HEK293 (cell line): ENCODE results near the gene DUS1L.

Source experiments
- CTCF ChIA-PET: fragments of 350-600 bp; formaldehyde crosslinking; extraction: SDS; loops from one replicate; lab custom pipeline; 2021; ENCODE audit warnings: antibody characterized with exemption; lab: Yijun Ruan, JAX
- POLR2A ChIA-PET: fragments of 300-600 bp; formaldehyde crosslinking; extraction: SDS; loops from one replicate; lab custom pipeline; 2020; ENCODE audit warnings: antibody characterized with exemption, inconsistent platforms; lab: Yijun Ruan, JAX
- H3K27ac ChIP-seq: fragments of 200-500 bp; sonication (Bioruptor generic); 2 replicates; pipeline ENCODE4 v1.5.1; 2014; ENCODE audit warnings: low read depth, low read length, control low read depth, inconsistent platforms; ENCODE audit errors: extremely low read depth
- H3K36me3 ChIP-seq, 2 experiments: fragments of 200-500 bp in 1 of 2; sonication (Bioruptor generic) in 1 of 2; 1 replicate in 1 of 2; 2 replicates in 1 of 2; pipeline ENCODE4 v1.5.1; 2014 to 2017; ENCODE audit warnings: inconsistent platforms in 2 of 2, low read length in 2 of 2; ENCODE audit not compliant: control insufficient read depth in 2 of 2, insufficient read depth in 1 of 2
- H3K4me1 ChIP-seq: fragments of 200-500 bp; sonication (Bioruptor generic); 2 replicates; pipeline ENCODE4 v1.5.1; 2014; ENCODE audit warnings: mild to moderate bottlenecking, low read length, inconsistent platforms; ENCODE audit not compliant: control insufficient read depth, insufficient read depth
- H3K4me3 ChIP-seq: 2 replicates; pipeline ENCODE4 v1.5.1; 2011; ENCODE audit warnings: low read depth, mild to moderate bottlenecking, control low read depth, low read length, moderate library complexity
- H3K9me3 ChIP-seq: fragments of 200-500 bp; sonication (Bioruptor generic); 2 replicates; pipeline ENCODE4 v1.5.1; 2014; ENCODE audit warnings: low read depth, low read length, inconsistent platforms; ENCODE audit not compliant: control insufficient read depth, insufficient read depth
- BCL11B ChIP-seq: fragments of 450-650 bp; formaldehyde crosslinking; IDR thresholded peaks from 2 replicates; pipeline ENCODE4 v1.5.1; 2016; ENCODE audit warnings: low read depth, missing biosample characterization, missing genetic modification characterization
- EGR2 ChIP-seq: fragments of 450-650 bp; formaldehyde crosslinking; IDR thresholded peaks from 2 replicates; pipeline ENCODE4 v1.5.1; 2016; ENCODE audit warnings: low read depth, missing biosample characterization, missing genetic modification characterization
- GLIS2 ChIP-seq: fragments of 450-650 bp; formaldehyde crosslinking; IDR thresholded peaks from 2 replicates; pipeline ENCODE4 v1.5.1; 2016; ENCODE audit warnings: missing biosample characterization, missing genetic modification characterization
- WT1 ChIP-seq: fragments of 450-650 bp; formaldehyde crosslinking; IDR thresholded peaks from 2 replicates; pipeline ENCODE4 v1.5.1; 2016; ENCODE audit warnings: missing biosample characterization, missing genetic modification characterization
- ZFHX2 ChIP-seq: fragments of 450-650 bp; formaldehyde crosslinking; conservative IDR thresholded peaks from 2 replicates; pipeline ENCODE4 v1.5.1; 2016; ENCODE audit warnings: missing biosample characterization, missing genetic modification characterization
- ZFP41 ChIP-seq: fragments of 450-650 bp; formaldehyde crosslinking; IDR thresholded peaks from 2 replicates; pipeline ENCODE4 v1.5.1; 2016; ENCODE audit warnings: missing biosample characterization, missing genetic modification characterization, borderline replicate concordance
- ZIC2 ChIP-seq: fragments of 450-650 bp; formaldehyde crosslinking; IDR thresholded peaks from 2 replicates; pipeline ENCODE4 v1.5.1; 2016; ENCODE audit warnings: missing biosample characterization, missing genetic modification characterization
- ZNF146 ChIP-seq: fragments of 450-650 bp; formaldehyde crosslinking; IDR thresholded peaks from 2 replicates; pipeline ENCODE4 v1.5.1; 2016; ENCODE audit warnings: missing biosample characterization, missing genetic modification characterization
- ZNF157 ChIP-seq: fragments of 450-650 bp; formaldehyde crosslinking; IDR thresholded peaks from 2 replicates; pipeline ENCODE4 v1.5.1; 2016; ENCODE audit warnings: missing biosample characterization, missing genetic modification characterization
- ZNF214 ChIP-seq: fragments of 450-650 bp; formaldehyde crosslinking; IDR thresholded peaks from 2 replicates; pipeline ENCODE4 v1.5.1; 2017; ENCODE audit warnings: missing biosample characterization, mild to moderate bottlenecking, missing genetic modification characterization, borderline replicate concordance
- ZNF23 ChIP-seq: fragments of 450-650 bp; formaldehyde crosslinking; IDR thresholded peaks from 2 replicates; pipeline ENCODE4 v1.5.1; 2016; ENCODE audit warnings: missing biosample characterization, missing genetic modification characterization, borderline replicate concordance
- ZNF341 ChIP-seq: fragments of 450-650 bp; formaldehyde crosslinking; IDR thresholded peaks from 2 replicates; pipeline ENCODE4; 2016; ENCODE audit warnings: low read depth, missing biosample characterization, missing genetic modification characterization
- ZNF394 ChIP-seq: fragments of 450-650 bp; formaldehyde crosslinking; IDR thresholded peaks from 2 replicates; pipeline ENCODE4 v1.5.1; 2016; ENCODE audit warnings: missing biosample characterization, missing genetic modification characterization, mild to moderate bottlenecking, moderate library complexity, borderline replicate concordance
- ZNF423 ChIP-seq: fragments of 450-650 bp; formaldehyde crosslinking; IDR thresholded peaks from 2 replicates; pipeline ENCODE4 v1.5.1; 2016; ENCODE audit warnings: missing biosample characterization, missing genetic modification characterization
- ZNF549 ChIP-seq: fragments of 450-650 bp; IDR thresholded peaks from 2 replicates; pipeline ENCODE4 v1.5.1; 2018; ENCODE audit warnings: missing biosample characterization, missing genetic modification characterization, mild to moderate bottlenecking, inconsistent platforms, moderate library complexity
- ZNF555 ChIP-seq: fragments of 450-650 bp; formaldehyde crosslinking; conservative IDR thresholded peaks from 2 replicates; pipeline ENCODE4 v1.5.1; 2017; ENCODE audit warnings: missing biosample characterization, mild to moderate bottlenecking, missing genetic modification characterization, inconsistent platforms
- ZNF664 ChIP-seq: fragments of 450-650 bp; formaldehyde crosslinking; IDR thresholded peaks from 2 replicates; pipeline ENCODE4 v1.5.1; 2016; ENCODE audit warnings: missing biosample characterization, missing genetic modification characterization
- TF ChIP-seq, protein P1 (sequence below): sonication (generic); formaldehyde crosslinking; IDR thresholded peaks from 2 replicates; pipeline ENCODE4 v1.8.1; 2022; ENCODE audit warnings: mild to moderate bottlenecking, moderate library complexity, missing genetic modification reagents
- TF ChIP-seq, protein P2 (sequence below): fragments of 450-650 bp; formaldehyde crosslinking; IDR thresholded peaks from 2 replicates; pipeline ENCODE4 v1.5.1; 2016; ENCODE audit warnings: missing biosample characterization, missing genetic modification characterization
- TF ChIP-seq, protein P3 (sequence below): fragments of 450-650 bp; formaldehyde crosslinking; IDR thresholded peaks from 2 replicates; pipeline ENCODE4 v1.5.1; 2016; ENCODE audit warnings: missing biosample characterization, missing genetic modification characterization
- TF ChIP-seq, protein P4 (sequence below): fragments of 450-650 bp; formaldehyde crosslinking; IDR thresholded peaks from 2 replicates; pipeline ENCODE4 v1.5.1; 2017; ENCODE audit warnings: missing biosample characterization, mild to moderate bottlenecking, missing genetic modification characterization, moderate library complexity
- TF ChIP-seq, protein P5 (sequence below): fragments of 450-650 bp; formaldehyde crosslinking; IDR thresholded peaks from 2 replicates; pipeline ENCODE4 v1.5.1; 2016; ENCODE audit warnings: missing biosample characterization, missing genetic modification characterization

The DUS1L gene

DNA sequence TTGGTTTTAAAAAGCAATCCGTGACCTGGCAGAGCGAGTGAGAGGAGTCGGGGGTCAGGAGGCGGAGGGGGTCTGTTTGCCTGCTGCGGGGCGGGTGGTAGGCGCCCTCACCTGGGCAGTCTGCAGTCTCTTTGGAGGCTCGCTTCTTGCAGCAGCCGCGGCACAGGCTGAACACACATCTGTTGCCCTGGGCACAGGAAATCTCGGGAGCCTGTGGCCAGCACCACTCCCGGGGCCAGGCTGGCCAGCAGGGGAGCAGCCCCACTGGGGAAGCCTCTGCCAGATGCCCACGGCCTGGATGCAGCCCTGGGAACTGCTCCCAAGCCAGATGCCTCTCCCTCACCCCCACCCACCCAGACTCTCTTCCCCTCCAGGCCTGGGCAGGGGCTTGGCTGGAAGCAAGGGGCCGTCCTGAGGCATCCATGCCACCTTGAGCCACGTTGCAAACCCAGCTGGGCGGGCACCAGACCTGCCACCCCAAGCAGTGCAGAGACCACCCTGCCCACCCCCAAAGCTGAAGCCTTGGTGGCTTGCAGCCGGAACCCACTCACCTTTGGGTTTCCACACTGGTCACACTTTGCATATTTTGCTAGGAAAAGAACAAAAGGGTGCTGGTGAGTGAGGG is 7.3 kb downstream of the DUS1L start:
- Histone ChIP-seq H3K4me1 (no peaks in the 10 kb centered on the region), H3K36me3 (peaks cover 3 to 99% of the 10 kb centered on the region in 2 experiments; a peak in 2 of 3 replicates), H3K4me3 (no peak overlapping the region), H3K27ac (peak overlapping the region; percentile 25; the same call in 1 of the 2 replicates), H3K9me3 (no peaks in the 10 kb centered on the region)
- TF ChIP-seq ZNF664 (no peak), ZNF394 (tag by site-specific recombination) (no peak)
- TF ChIP-seq, protein P1, sequence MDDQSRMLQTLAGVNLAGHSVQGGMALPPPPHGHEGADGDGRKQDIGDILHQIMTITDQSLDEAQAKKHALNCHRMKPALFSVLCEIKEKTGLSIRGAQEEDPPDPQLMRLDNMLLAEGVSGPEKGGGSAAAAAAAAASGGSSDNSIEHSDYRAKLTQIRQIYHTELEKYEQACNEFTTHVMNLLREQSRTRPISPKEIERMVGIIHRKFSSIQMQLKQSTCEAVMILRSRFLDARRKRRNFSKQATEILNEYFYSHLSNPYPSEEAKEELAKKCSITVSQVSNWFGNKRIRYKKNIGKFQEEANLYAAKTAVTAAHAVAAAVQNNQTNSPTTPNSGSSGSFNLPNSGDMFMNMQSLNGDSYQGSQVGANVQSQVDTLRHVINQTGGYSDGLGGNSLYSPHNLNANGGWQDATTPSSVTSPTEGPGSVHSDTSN, result 0 out of 2 replicates have a peak, but pooled peaks have one; percentile 6
- TF ChIP-seq, protein P2, sequence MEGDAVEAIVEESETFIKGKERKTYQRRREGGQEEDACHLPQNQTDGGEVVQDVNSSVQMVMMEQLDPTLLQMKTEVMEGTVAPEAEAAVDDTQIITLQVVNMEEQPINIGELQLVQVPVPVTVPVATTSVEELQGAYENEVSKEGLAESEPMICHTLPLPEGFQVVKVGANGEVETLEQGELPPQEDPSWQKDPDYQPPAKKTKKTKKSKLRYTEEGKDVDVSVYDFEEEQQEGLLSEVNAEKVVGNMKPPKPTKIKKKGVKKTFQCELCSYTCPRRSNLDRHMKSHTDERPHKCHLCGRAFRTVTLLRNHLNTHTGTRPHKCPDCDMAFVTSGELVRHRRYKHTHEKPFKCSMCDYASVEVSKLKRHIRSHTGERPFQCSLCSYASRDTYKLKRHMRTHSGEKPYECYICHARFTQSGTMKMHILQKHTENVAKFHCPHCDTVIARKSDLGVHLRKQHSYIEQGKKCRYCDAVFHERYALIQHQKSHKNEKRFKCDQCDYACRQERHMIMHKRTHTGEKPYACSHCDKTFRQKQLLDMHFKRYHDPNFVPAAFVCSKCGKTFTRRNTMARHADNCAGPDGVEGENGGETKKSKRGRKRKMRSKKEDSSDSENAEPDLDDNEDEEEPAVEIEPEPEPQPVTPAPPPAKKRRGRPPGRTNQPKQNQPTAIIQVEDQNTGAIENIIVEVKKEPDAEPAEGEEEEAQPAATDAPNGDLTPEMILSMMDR, result peak; percentile 62
- ChIA-PET CTCF (no interaction called here), POLR2A (interaction anchor here (0.7 to 14.2 kb wide), 7 partner anchors 18 to 45 kb away, joined by 3 to 96 read pairs (median 15); partner anchors contain the start of genes DCXR and RAC3)

DNA sequence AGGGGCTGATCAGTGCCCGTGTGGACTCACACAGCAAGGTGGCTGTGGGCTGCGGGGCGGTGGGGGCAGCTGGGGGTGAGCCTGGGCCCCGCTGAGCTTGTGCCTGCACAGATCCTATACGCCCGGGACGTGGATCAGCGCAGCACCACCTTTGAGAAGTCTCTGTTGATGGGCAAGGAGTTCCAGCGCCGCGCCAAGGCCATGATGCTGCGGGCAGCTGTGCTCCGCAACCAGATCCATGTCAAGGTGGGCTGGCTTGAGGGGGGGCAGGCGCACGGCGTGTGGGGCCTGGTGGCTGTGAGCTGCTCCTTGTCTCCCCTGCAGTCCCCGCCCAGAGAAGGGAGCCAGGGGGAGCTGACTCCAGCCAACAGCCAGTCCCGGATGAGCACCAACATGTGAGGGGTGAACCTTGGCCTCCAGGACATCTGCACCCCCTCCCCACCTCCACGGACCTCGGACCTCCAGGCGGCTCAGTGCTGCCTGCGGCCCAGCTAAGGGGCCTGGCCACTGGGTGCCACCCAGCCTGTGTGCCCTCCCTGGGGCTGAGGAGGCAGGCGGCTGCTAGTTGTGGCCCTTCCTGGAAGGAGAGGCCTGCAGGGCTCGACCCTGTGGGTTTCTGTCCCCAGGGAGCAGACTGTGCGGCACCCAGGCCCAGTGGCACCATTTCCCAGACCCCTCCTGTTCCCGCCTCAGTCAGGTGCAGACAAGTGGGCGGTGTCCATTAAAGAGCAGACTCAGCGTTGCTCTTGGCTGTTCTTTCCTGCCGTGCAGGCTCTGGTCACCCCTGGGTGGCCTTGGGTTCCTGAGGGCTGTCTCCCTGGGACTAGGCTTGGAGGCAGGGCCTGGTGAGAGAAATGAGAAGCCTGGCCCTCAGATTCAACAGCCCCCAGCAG is 8.6 kb downstream of the DUS1L start:
- Histone ChIP-seq H3K4me3 (no peak overlapping the region), H3K36me3 (peaks cover 3 to 89% of the 10 kb centered on the region in 2 experiments; a peak in 2 of 3 replicates), H3K9me3 (no peaks in the 10 kb centered on the region), H3K27ac (peak overlapping the region; percentile 64), H3K4me1 (peaks cover 4% of the 10 kb centered on the region; the same call in 1 of the 2 replicates)
- CTCF ChIA-PET, result interaction anchor here (0.7 to 1.7 kb wide), 4 partner anchors 14 to 41 kb away, joined by 4 to 9 read pairs (median 5); partner anchors contain the start of gene DCXR
- POLR2A ChIA-PET, result interaction anchor here (0.8 to 14.2 kb wide), 7 partner anchors 11 to 46 kb away, joined by 3 to 96 read pairs (median 6); partner anchors contain the start of genes DCXR and RAC3
- TF ChIP-seq ZNF549 (no peak), WT1 (tag by site-specific recombination) (no peak), ZNF214 (tag by site-specific recombination) (no peak), ZNF23 (no peak), EGR2 (tag by site-specific recombination) (peak; percentile 23; the same call in 1 of the 2 replicates), ZNF555 (tag by site-specific recombination) (no peak), ZNF341 (tag by site-specific recombination) (peak; percentile 95), BCL11B (tag by site-specific recombination) (no peak), ZNF423 (tag by site-specific recombination) (peak; percentile 64), ZFP41 (no peak), ZFHX2 (tag by site-specific recombination) (peak; percentile 33; the same call in 1 of the 2 replicates), ZNF146 (tag by site-specific recombination) (no peak), ZNF157 (tag by site-specific recombination) (no peak), ZIC2 (tag by site-specific recombination) (peak; percentile 89), GLIS2 (tag by site-specific recombination) (peak; percentile 17; the same call in 1 of the 2 replicates)
- TF ChIP-seq, protein P3, sequence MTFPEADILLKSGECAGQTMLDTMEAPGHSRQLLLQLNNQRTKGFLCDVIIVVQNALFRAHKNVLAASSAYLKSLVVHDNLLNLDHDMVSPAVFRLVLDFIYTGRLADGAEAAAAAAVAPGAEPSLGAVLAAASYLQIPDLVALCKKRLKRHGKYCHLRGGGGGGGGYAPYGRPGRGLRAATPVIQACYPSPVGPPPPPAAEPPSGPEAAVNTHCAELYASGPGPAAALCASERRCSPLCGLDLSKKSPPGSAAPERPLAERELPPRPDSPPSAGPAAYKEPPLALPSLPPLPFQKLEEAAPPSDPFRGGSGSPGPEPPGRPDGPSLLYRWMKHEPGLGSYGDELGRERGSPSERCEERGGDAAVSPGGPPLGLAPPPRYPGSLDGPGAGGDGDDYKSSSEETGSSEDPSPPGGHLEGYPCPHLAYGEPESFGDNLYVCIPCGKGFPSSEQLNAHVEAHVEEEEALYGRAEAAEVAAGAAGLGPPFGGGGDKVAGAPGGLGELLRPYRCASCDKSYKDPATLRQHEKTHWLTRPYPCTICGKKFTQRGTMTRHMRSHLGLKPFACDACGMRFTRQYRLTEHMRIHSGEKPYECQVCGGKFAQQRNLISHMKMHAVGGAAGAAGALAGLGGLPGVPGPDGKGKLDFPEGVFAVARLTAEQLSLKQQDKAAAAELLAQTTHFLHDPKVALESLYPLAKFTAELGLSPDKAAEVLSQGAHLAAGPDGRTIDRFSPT (tag by site-specific recombination), result peak; percentile 59; the same call in 1 of the 2 replicates
- TF ChIP-seq, protein P4, sequence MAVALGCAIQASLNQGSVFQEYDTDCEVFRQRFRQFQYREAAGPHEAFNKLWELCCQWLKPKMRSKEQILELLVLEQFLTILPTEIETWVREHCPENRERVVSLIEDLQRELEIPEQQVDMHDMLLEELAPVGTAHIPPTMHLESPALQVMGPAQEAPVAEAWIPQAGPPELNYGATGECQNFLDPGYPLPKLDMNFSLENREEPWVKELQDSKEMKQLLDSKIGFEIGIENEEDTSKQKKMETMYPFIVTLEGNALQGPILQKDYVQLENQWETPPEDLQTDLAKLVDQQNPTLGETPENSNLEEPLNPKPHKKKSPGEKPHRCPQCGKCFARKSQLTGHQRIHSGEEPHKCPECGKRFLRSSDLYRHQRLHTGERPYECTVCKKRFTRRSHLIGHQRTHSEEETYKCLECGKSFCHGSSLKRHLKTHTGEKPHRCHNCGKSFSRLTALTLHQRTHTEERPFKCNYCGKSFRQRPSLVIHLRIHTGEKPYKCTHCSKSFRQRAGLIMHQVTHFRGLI (tag by site-specific recombination), result no peak
- TF ChIP-seq, protein P5, sequence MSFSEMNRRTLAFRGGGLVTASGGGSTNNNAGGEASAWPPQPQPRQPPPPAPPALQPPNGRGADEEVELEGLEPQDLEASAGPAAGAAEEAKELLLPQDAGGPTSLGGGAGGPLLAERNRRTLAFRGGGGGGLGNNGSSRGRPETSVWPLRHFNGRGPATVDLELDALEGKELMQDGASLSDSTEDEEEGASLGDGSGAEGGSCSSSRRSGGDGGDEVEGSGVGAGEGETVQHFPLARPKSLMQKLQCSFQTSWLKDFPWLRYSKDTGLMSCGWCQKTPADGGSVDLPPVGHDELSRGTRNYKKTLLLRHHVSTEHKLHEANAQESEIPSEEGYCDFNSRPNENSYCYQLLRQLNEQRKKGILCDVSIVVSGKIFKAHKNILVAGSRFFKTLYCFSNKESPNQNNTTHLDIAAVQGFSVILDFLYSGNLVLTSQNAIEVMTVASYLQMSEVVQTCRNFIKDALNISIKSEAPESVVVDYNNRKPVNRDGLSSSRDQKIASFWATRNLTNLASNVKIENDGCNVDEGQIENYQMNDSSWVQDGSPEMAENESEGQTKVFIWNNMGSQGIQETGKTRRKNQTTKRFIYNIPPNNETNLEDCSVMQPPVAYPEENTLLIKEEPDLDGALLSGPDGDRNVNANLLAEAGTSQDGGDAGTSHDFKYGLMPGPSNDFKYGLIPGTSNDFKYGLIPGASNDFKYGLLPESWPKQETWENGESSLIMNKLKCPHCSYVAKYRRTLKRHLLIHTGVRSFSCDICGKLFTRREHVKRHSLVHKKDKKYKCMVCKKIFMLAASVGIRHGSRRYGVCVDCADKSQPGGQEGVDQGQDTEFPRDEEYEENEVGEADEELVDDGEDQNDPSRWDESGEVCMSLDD, result no peak
